SK-N-SH (cell line): ENCODE results near the gene MBTPS2.

Experiments used
- CTCF ChIP-seq: fragments of 200-600 bp; sonication (generic); IDR thresholded peaks from 2 replicates; pipeline ENCODE4 v1.6.1; 2017; ENCODE audit warnings: antibody characterized with exemption, mild to moderate bottlenecking, moderate library complexity
- MAX ChIP-seq: IDR thresholded peaks from 2 replicates; pipeline ENCODE4 v1.4.0; 2012; ENCODE audit warnings: low read depth
- POLR2AphosphoS5 ChIP-seq: IDR thresholded peaks from 2 replicates; pipeline ENCODE4 v1.6.1; 2012; ENCODE audit warnings: low read depth, low read length
- RFX5 ChIP-seq: IDR thresholded peaks from 2 replicates; pipeline ENCODE4 v1.6.1; 2012; ENCODE audit warnings: mild to moderate bottlenecking, improper control_type of control experiment, low read length
- TEAD4 ChIP-seq: IDR thresholded peaks from 2 replicates; pipeline ENCODE4 v1.4.0; 2012; ENCODE audit warnings: mild to moderate bottlenecking, borderline replicate concordance; ENCODE audit not compliant: insufficient read depth

GRCh38 chrX:21840193-21840545 lies 752 bp downstream of the MBTPS2 start:
- TF ChIP-seq CTCF (no peak), RFX5 (no peak), POLR2AphosphoS5 (no peak), MAX (no peak), TEAD4 (no peak)
